ENCODE measurements around the gene ACVR1B. TPM values are rescaled to one million over a fixed set of nuclear protein-coding genes. Genes with fewer than 3 reads are reported as not detected.

Gene ACVR1B
- total and polyA plus RNA-seq, 2 donors (not counting 3 experiments of a cell fraction or from before 2014, with no cell fraction given), result 29.0 to 33.7 TPM

DNA sequence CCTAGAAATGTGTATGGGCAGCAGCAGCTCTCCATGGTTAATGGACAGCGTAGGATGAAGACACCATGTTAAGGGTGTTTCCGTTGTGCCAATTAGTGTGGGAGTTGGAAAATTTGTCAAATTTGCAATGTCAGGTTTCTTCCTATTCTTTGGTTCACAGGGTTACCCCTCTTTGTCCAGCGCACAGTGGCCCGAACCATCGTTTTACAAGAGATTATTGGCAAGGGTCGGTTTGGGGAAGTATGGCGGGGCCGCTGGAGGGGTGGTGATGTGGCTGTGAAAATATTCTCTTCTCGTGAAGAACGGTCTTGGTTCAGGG is 29.3 kb downstream of the ACVR1B start:
- Histone ChIP-seq H3K27me3 (ENCODE audit: control insufficient read depth in 2 of 2, insufficient read depth in 2 of 2, low read length in 2 of 2) (no peaks in the 10 kb centered on the region), H4K20me1 (replicated peaks; ENCODE audit: control insufficient read depth, extremely low read depth, insufficient read depth, low read length) (no peaks in the 10 kb centered on the region), H3K27ac (ENCODE audit: insufficient read depth, low read depth, low read length) (no peak overlapping the region), H2AFZ (ENCODE audit: low read depth, low read length) (no peak overlapping the region), H3K4me1 (ENCODE audit: control insufficient read depth, extremely low read depth, insufficient read depth, low read length) (peaks cover 30% of the 10 kb centered on the region), H3K9ac (replicated peaks; ENCODE audit: extremely low read depth, insufficient read depth, low read length) (no peak overlapping the region), H3K36me3 (ENCODE audit: control insufficient read depth in 2 of 2, extremely low read depth in 1 of 2, insufficient read depth in 2 of 2, low read length in 2 of 2) (peaks cover 20 to 38% of the 10 kb centered on the region in 2 experiments), H3K79me2 (ENCODE audit: control insufficient read depth, insufficient read depth, low read length) (peaks cover 16% of the 10 kb centered on the region), H3K9me1 (replicated peaks; ENCODE audit: control insufficient read depth, extremely low read depth, insufficient read depth, low read length) (no peaks in the 10 kb centered on the region), H3K9me3 (replicated peaks; ENCODE audit: control insufficient read depth, insufficient read depth, low read length) (no peaks in the 10 kb centered on the region), H3K4me2 (ENCODE audit: insufficient read depth, low read length) (no peak overlapping the region), H3K4me3 (replicated peaks in 1 of 3; ENCODE audit: insufficient read depth in 1 of 3, low read depth in 1 of 3, low read length in 3 of 3) (no peak overlapping the region)
- ChIA-PET POLR2A (no interaction called here), CTCF (interaction anchor here (0.6 to 3.9 kb wide), 23 partner anchors 10 to 132 kb away, joined by 3 to 60 read pairs (median 4); partner anchors contain the start of genes ACVRL1 and FIGNL2)
- BruUV-seq (replicated peaks), result no TSS peak
- intact Hi-C loops (cut with micrococcal nuclease), result loop anchor here (1.0 to 2.0 kb wide), 4 partner anchors 9 to 85 kb away; no protein-coding TSS in a partner anchor
- DNase-seq (ENCODE audit: low read depth, low spot score), result no peak
- TF ChIP-seq, protein P1, sequence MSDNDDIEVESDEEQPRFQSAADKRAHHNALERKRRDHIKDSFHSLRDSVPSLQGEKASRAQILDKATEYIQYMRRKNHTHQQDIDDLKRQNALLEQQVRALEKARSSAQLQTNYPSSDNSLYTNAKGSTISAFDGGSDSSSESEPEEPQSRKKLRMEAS (IDR thresholded peaks at IDR 0.05; ENCODE audit: insufficient read depth, insufficient read length), result no peak
- TF ChIP-seq POLR2AphosphoS5 (IDR thresholded peaks at IDR 0.05; ENCODE audit: insufficient read depth, low read depth, low read length), result no peak
- no peak for TF ChIP-seq POLR2A (IDR thresholded peaks at IDR 0.05; ENCODE audit: low read depth, low read length)
- TF ChIP-seq, protein P2, sequence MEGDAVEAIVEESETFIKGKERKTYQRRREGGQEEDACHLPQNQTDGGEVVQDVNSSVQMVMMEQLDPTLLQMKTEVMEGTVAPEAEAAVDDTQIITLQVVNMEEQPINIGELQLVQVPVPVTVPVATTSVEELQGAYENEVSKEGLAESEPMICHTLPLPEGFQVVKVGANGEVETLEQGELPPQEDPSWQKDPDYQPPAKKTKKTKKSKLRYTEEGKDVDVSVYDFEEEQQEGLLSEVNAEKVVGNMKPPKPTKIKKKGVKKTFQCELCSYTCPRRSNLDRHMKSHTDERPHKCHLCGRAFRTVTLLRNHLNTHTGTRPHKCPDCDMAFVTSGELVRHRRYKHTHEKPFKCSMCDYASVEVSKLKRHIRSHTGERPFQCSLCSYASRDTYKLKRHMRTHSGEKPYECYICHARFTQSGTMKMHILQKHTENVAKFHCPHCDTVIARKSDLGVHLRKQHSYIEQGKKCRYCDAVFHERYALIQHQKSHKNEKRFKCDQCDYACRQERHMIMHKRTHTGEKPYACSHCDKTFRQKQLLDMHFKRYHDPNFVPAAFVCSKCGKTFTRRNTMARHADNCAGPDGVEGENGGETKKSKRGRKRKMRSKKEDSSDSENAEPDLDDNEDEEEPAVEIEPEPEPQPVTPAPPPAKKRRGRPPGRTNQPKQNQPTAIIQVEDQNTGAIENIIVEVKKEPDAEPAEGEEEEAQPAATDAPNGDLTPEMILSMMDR (IDR thresholded peaks at IDR 0.05; ENCODE audit: extremely low read depth in 1 of 2, insufficient read depth in 1 of 2, low read depth in 1 of 2, low read length in 2 of 2), result no peak
- no peak for TF ChIP-seq GATA2 (IDR thresholded peaks at IDR 0.05; ENCODE audit: insufficient read depth, insufficient read length, low read depth, low read length)
- TF ChIP-seq EZH2 (IDR thresholded peaks at IDR 0.05; ENCODE audit: borderline replicate concordance, low read depth, low read length, severe bottlenecking), result no peak
- no peak for TF ChIP-seq MYC (IDR thresholded peaks at IDR 0.05; ENCODE audit: low read depth, low read length)
- TF ChIP-seq FOS (IDR thresholded peaks at IDR 0.05; ENCODE audit: borderline replicate concordance, insufficient read depth, low read length), result no peak
- no peak for TF ChIP-seq JUN (IDR thresholded peaks at IDR 0.05; ENCODE audit: borderline replicate concordance, insufficient read depth, insufficient read length, low read depth)
- FAIRE-seq, result no peak
- dilution Hi-C loops (cut with MboI; ENCODE audit: extremely low pct_ligation_motif_present, low sequenced_read_pairs), result no loop called here
